Measurements from ENCODE around the gene AMY2A. TPM values are rescaled to one million over a fixed set of nuclear protein-coding genes. Genes with fewer than 3 reads are reported as not detected.
"Not testable (repeated sequence)": the region's sequence is repeated elsewhere in the genome, so short reads cannot be mapped to it uniquely, and the experiment has no call there.

The AMY2A gene
- total and polyA plus RNA-seq, 2 donors (not counting 3 experiments of a cell fraction or from before 2014, with no cell fraction given), result not detected

DNA sequence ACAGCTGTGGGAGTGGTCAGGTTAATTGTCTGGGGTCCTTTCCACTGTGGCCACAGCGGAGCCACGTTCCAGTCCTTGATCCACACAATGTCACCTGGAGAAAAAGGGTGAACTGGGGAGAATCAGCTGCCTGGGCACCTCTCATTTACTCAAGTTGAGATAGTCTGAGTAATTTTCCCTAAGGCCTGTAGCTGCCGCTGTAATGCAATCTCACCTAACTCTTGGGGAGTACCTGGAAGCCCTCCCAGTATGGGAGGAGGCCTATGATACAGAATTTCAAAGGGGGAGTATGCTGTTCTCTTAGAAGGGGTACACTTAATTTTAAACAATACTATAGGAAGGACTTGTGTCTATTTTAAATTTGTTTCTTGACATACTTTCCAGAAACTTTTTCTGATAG, 33.1 kb downstream of the AMY2A start:
- H3K9me3 ChIP-seq (replicated peaks; ENCODE audit: control insufficient read depth, insufficient read depth, low read length); POLR2A ChIA-PET; H3K4me3 ChIP-seq (replicated peaks in 1 of 3; ENCODE audit: insufficient read depth in 1 of 3, low read depth in 1 of 3, low read length in 3 of 3); H3K27ac ChIP-seq (ENCODE audit: insufficient read depth, low read depth, low read length); H4K20me1 ChIP-seq (replicated peaks; ENCODE audit: control insufficient read depth, extremely low read depth, insufficient read depth, low read length); H3K4me2 ChIP-seq (ENCODE audit: insufficient read depth, low read length); DNase-seq (ENCODE audit: low read depth, low spot score); CTCF ChIA-PET; H3K9me1 ChIP-seq (replicated peaks; ENCODE audit: control insufficient read depth, extremely low read depth, insufficient read depth, low read length); H3K9ac ChIP-seq (replicated peaks; ENCODE audit: extremely low read depth, insufficient read depth, low read length); BruUV-seq (replicated peaks); H2AFZ ChIP-seq (ENCODE audit: low read depth, low read length); dilution Hi-C loops (cut with MboI; ENCODE audit: extremely low pct_ligation_motif_present, low sequenced_read_pairs); H3K79me2 ChIP-seq (ENCODE audit: control insufficient read depth, insufficient read depth, low read length); H3K4me1 ChIP-seq (ENCODE audit: control insufficient read depth, extremely low read depth, insufficient read depth, low read length); H3K27me3 ChIP-seq (ENCODE audit: control insufficient read depth in 2 of 2, insufficient read depth in 2 of 2, low read length in 2 of 2); H3K36me3 ChIP-seq (ENCODE audit: control insufficient read depth in 2 of 2, extremely low read depth in 1 of 2, insufficient read depth in 2 of 2, low read length in 2 of 2); FAIRE-seq; intact Hi-C loops (cut with micrococcal nuclease): not testable (repeated sequence)

DNA sequence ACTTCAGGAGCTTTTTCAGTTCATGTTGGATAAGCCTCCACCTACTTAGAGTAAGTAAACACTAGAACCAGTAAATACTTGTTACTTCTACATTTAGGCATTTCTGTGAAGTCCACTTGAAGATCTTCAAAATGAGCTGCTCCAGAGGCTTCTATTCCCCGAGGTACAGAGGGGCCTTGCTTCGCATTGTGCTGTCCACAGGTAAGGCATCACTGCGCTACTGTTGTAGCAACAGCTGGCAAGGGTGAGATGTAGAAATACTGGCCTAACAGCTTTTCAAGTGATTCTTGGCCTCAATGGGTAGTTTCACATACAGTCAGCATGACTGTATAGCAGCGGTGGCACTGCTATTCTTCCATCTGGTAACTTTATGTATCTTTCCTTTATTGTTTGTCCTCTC, 33.7 kb downstream of the AMY2A start:
- dilution Hi-C loops (cut with MboI; ENCODE audit: extremely low pct_ligation_motif_present, low sequenced_read_pairs); H3K4me3 ChIP-seq (replicated peaks in 1 of 3; ENCODE audit: insufficient read depth in 1 of 3, low read depth in 1 of 3, low read length in 3 of 3); H3K27me3 ChIP-seq (ENCODE audit: control insufficient read depth in 2 of 2, insufficient read depth in 2 of 2, low read length in 2 of 2); H3K36me3 ChIP-seq (ENCODE audit: control insufficient read depth in 2 of 2, extremely low read depth in 1 of 2, insufficient read depth in 2 of 2, low read length in 2 of 2); H3K79me2 ChIP-seq (ENCODE audit: control insufficient read depth, insufficient read depth, low read length); H2AFZ ChIP-seq (ENCODE audit: low read depth, low read length); CTCF ChIA-PET; intact Hi-C loops (cut with micrococcal nuclease); H3K9ac ChIP-seq (replicated peaks; ENCODE audit: extremely low read depth, insufficient read depth, low read length); H3K27ac ChIP-seq (ENCODE audit: insufficient read depth, low read depth, low read length); H4K20me1 ChIP-seq (replicated peaks; ENCODE audit: control insufficient read depth, extremely low read depth, insufficient read depth, low read length); FAIRE-seq; DNase-seq (ENCODE audit: low read depth, low spot score); BruUV-seq (replicated peaks); H3K9me1 ChIP-seq (replicated peaks; ENCODE audit: control insufficient read depth, extremely low read depth, insufficient read depth, low read length); H3K4me2 ChIP-seq (ENCODE audit: insufficient read depth, low read length); H3K4me1 ChIP-seq (ENCODE audit: control insufficient read depth, extremely low read depth, insufficient read depth, low read length); POLR2A ChIA-PET; H3K9me3 ChIP-seq (replicated peaks; ENCODE audit: control insufficient read depth, insufficient read depth, low read length): not testable (repeated sequence)

DNA sequence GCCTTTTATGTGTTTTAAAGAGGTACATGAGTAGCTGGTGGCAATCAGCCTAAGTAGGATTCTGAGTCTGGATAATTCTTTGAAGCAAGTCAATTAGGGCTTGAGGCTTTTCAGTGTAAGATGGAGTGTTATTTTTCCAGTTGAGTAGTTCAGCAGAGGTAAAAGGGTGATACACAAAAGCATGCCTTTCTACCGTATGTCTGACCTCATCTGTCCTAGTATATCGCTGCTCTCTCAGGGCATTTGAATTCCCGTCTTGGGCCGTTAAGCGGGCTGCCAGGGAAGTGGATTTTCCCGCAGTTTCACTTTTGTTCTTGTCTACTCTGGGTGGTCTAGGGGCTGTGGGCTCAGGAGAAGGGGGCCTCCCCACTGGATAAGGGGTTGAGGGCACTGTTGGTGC, 36.9 kb downstream of the AMY2A start:
- H3K4me2 ChIP-seq (ENCODE audit: insufficient read depth, low read length); H3K9me3 ChIP-seq (replicated peaks; ENCODE audit: control insufficient read depth, insufficient read depth, low read length); H3K4me1 ChIP-seq (ENCODE audit: control insufficient read depth, extremely low read depth, insufficient read depth, low read length); H3K9ac ChIP-seq (replicated peaks; ENCODE audit: extremely low read depth, insufficient read depth, low read length); CTCF ChIA-PET; H3K79me2 ChIP-seq (ENCODE audit: control insufficient read depth, insufficient read depth, low read length); H3K27me3 ChIP-seq (ENCODE audit: control insufficient read depth in 2 of 2, insufficient read depth in 2 of 2, low read length in 2 of 2); dilution Hi-C loops (cut with MboI; ENCODE audit: extremely low pct_ligation_motif_present, low sequenced_read_pairs); H3K36me3 ChIP-seq (ENCODE audit: control insufficient read depth in 2 of 2, extremely low read depth in 1 of 2, insufficient read depth in 2 of 2, low read length in 2 of 2); H3K9me1 ChIP-seq (replicated peaks; ENCODE audit: control insufficient read depth, extremely low read depth, insufficient read depth, low read length); BruUV-seq (replicated peaks); intact Hi-C loops (cut with micrococcal nuclease); H3K4me3 ChIP-seq (replicated peaks in 1 of 3; ENCODE audit: insufficient read depth in 1 of 3, low read depth in 1 of 3, low read length in 3 of 3); POLR2A ChIA-PET; H2AFZ ChIP-seq (ENCODE audit: low read depth, low read length); H3K27ac ChIP-seq (ENCODE audit: insufficient read depth, low read depth, low read length); DNase-seq (ENCODE audit: low read depth, low spot score); FAIRE-seq; H4K20me1 ChIP-seq (replicated peaks; ENCODE audit: control insufficient read depth, extremely low read depth, insufficient read depth, low read length): not testable (repeated sequence)

DNA sequence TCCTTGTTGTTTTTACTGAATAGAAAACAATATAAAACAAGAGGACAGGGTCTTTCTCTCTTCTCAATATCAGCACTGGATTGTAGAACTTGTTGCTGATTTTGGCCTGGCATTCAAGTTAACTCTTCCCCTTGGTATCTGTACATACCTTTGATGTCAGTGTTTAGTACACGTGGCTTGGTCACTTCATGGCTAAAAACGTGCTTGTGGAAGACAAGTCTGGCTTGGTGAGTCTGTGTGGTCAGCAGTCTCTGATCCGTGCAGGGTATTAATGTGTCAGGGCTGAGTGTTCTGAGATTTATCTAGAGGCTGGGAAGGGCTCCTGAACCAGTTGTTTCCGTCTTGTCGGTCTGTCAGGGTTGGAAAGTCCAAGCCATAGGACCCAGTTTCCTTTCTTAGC, 38.2 kb downstream of the AMY2A start, which contains the start of gene AMY1A:
TSS of gene AMY1A (plus strand) at position 301 of the 400 bp plus-strand sequence. CDS start 571 bp downstream, outside the sequence.
- H3K79me2 ChIP-seq (ENCODE audit: control insufficient read depth, insufficient read depth, low read length); H3K27me3 ChIP-seq (ENCODE audit: control insufficient read depth in 2 of 2, insufficient read depth in 2 of 2, low read length in 2 of 2); dilution Hi-C loops (cut with MboI; ENCODE audit: extremely low pct_ligation_motif_present, low sequenced_read_pairs); H3K27ac ChIP-seq (ENCODE audit: insufficient read depth, low read depth, low read length); H3K4me1 ChIP-seq (ENCODE audit: control insufficient read depth, extremely low read depth, insufficient read depth, low read length); H4K20me1 ChIP-seq (replicated peaks; ENCODE audit: control insufficient read depth, extremely low read depth, insufficient read depth, low read length); BruUV-seq (replicated peaks); H3K9ac ChIP-seq (replicated peaks; ENCODE audit: extremely low read depth, insufficient read depth, low read length); H2AFZ ChIP-seq (ENCODE audit: low read depth, low read length); intact Hi-C loops (cut with micrococcal nuclease); FAIRE-seq; H3K4me2 ChIP-seq (ENCODE audit: insufficient read depth, low read length); H3K36me3 ChIP-seq (ENCODE audit: control insufficient read depth in 2 of 2, extremely low read depth in 1 of 2, insufficient read depth in 2 of 2, low read length in 2 of 2); H3K9me1 ChIP-seq (replicated peaks; ENCODE audit: control insufficient read depth, extremely low read depth, insufficient read depth, low read length); CTCF ChIA-PET; POLR2A ChIA-PET; H3K4me3 ChIP-seq (replicated peaks in 1 of 3; ENCODE audit: insufficient read depth in 1 of 3, low read depth in 1 of 3, low read length in 3 of 3); H3K9me3 ChIP-seq (replicated peaks; ENCODE audit: control insufficient read depth, insufficient read depth, low read length); DNase-seq (ENCODE audit: low read depth, low spot score): not testable (repeated sequence)

Data from endothelial cell of umbilical vein (primary cell).